ENCODE results near the gene UHRF1. TPM values are rescaled to one million over a fixed set of nuclear protein-coding genes. Genes with fewer than 3 reads are reported as not detected.

The UHRF1 gene
- total and polyA plus RNA-seq, 2 of the 13 experiments (the other 11 are each of a cell fraction or from before 2014, with no cell fraction given), result 6.8 to 78.4 TPM

- Histone ChIP-seq H3K27ac (ENCODE audit: extremely low read length, insufficient read depth, low read length) (no peak overlapping the region), H3K9me3 (ENCODE audit: low read length) (no peaks in the 10 kb centered on the region), H3K27me3 (ENCODE audit: control insufficient read depth in 1 of 2, insufficient read depth in 2 of 2, low read length in 2 of 2) (no peaks in the 10 kb centered on the region), H3K36me3 (replicated peaks in 1 of 2; ENCODE audit: control insufficient read depth in 1 of 2, insufficient read depth in 2 of 2, low read length in 2 of 2) (peaks cover 21 to 63% of the 10 kb centered on the region in 2 experiments), H2AFZ (ENCODE audit: low read length) (no peak overlapping the region), H3K9ac (ENCODE audit: insufficient read depth, low read depth, low read length) (no peak overlapping the region), H3K4me1 (ENCODE audit: insufficient read depth, low read length) (no peaks in the 10 kb centered on the region), H3K4me2 (ENCODE audit: low read depth, low read length) (no peak overlapping the region), H4K20me1 (ENCODE audit: insufficient read depth, low read length) (no peaks in the 10 kb centered on the region), H3K79me2 (ENCODE audit: insufficient read depth, low read length) (no peaks in the 10 kb centered on the region), H3K4me3 (replicated peaks in 1 of 3; ENCODE audit: insufficient read depth in 1 of 3, low read depth in 2 of 3, low read length in 3 of 3) (no peak overlapping the region)
- intact Hi-C loops (cut with micrococcal nuclease; ENCODE audit: unreplicated experiment) (no loop called here), in situ Hi-C loops (cut with HindIII; ENCODE audit: extremely low pct_ligation_motif_present, low pct_unique_long_range_greater_than_20kb) (no loop called here)
- WGBS (ENCODE audit: low lambda C conversion rate), result 94% methylated on average over 10 of the region's 10 CpGs
- CTCF ChIA-PET (ENCODE audit: low intra/inter-chr PET ratio, low total read pairs), result no interaction called here
- DNase-seq (ENCODE audit: low spot score) (no peak), ATAC-seq (no peak), FAIRE-seq (no peak)
- POLR2A ChIA-PET, result no interaction called here
- BruUV-seq (replicated peaks), result no TSS peak
- TF ChIP-seq CBX2 (IDR thresholded peaks at IDR 0.05; ENCODE audit: low read depth, low read length) (no peak), CBX2 (CRISPR knock-in tag; IDR thresholded peaks at IDR 0.05; ENCODE audit: low read depth) (no peak), MAZ (IDR thresholded peaks at IDR 0.05; ENCODE audit: borderline replicate concordance, low read depth, low read length) (no peak), MAZ (CRISPR knock-in tag; IDR thresholded peaks at IDR 0.05; ENCODE audit: low read depth) (no peak), RBM22 (optimal IDR thresholded peaks at IDR 0.05; ENCODE audit: low read length) (peak; percentile 55), ONECUT2 (CRISPR knock-in tag; IDR thresholded peaks at IDR 0.05) (no peak), CEBPZ (IDR thresholded peaks at IDR 0.05; ENCODE audit: low read length) (no peak), ZNF296 (CRISPR knock-in tag; conservative IDR thresholded peaks at IDR 0.05) (no peak)
These were observed 46.0 kb downstream of the UHRF1 start for GRCh38 chr19:4955274-4955673.
